ENCODE measurements around the gene PRICKLE2. TPM values are rescaled to one million over a fixed set of nuclear protein-coding genes. Genes with fewer than 3 reads are reported as not detected.
A peak's percentile ranks its signal among the peaks of the same experiment; 100 is the strongest.

The PRICKLE2 gene
- total and polyA plus RNA-seq, 2 experiments from 2014 or later, result 8.5 to 30.3 TPM

DNA sequence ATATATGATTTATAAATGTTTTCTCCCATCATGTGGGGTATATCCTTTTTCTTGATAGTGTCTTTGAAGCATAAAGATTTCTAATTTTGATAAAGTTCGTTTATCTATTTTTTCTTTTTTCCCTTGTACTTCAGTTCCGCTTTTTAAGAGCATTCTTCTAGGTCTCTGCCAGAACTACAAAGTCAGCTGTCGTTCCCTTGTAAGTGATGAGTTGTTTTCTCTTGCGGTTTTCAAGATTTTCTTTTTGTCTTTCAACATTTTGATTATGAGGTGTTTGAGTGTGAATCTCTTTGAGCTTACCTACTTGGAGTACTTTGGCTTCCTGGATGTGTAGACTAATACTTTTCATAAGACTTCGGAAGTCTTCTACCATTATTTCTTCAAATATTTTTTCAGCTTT lies 9.3 kb upstream of the PRICKLE2 start:
- Histone ChIP-seq H2AFZ (no peak overlapping the region), H4K20me1 (ENCODE audit: insufficient read depth, poor library complexity, severe bottlenecking) (no peaks in the 10 kb centered on the region)

DNA sequence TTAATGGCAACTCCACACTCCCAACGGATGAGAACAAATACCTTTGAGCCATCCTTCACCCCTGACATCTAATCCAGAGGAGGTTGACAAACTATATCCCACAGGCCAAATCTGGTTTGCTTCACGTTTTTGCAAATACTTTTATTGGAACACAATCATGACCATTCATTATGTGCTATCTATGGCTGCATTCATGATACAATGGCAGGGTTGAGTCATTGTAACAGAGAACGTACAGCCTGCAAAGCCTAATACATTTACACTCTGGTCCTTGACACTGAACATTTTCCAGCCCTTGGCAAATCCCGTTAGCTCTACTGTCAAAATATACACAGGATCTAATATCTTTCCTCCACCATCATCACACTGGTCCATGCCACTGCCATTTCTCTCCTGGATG lies 7.6 kb upstream of the PRICKLE2 start:
- H3K79me2 ChIP-seq, result peaks cover 25% of the 10 kb centered on the region

More for the DNA sequence above, 9.3 kb upstream of the PRICKLE2 start:
- no peak for DNase-seq (ENCODE audit: low spot score)
- H3K4me2 ChIP-seq, result no peak overlapping the region
- whole genome bisulfite sequencing (ENCODE audit: low lambda C conversion rate, missing lambda C conversion rate), result 86% methylated on average over 5 of the region's 5 CpGs
- no peak overlapping the region for H3K4me3 ChIP-seq
- H3K27ac ChIP-seq, result no peak overlapping the region
- H3K4me1 ChIP-seq (ENCODE audit: insufficient read depth), result peaks cover 10% of the 10 kb centered on the region
- peaks cover 16% of the 10 kb centered on the region for H3K79me2 ChIP-seq
- TF ChIP-seq EZH2phosphoT487 (IDR thresholded peaks at IDR 0.05; ENCODE audit: low read depth, severe bottlenecking, unreplicated experiment) (no peak), EZH2 (IDR thresholded peaks at IDR 0.05; ENCODE audit: borderline replicate concordance) (no peak)
- TF ChIP-seq, protein P1, sequence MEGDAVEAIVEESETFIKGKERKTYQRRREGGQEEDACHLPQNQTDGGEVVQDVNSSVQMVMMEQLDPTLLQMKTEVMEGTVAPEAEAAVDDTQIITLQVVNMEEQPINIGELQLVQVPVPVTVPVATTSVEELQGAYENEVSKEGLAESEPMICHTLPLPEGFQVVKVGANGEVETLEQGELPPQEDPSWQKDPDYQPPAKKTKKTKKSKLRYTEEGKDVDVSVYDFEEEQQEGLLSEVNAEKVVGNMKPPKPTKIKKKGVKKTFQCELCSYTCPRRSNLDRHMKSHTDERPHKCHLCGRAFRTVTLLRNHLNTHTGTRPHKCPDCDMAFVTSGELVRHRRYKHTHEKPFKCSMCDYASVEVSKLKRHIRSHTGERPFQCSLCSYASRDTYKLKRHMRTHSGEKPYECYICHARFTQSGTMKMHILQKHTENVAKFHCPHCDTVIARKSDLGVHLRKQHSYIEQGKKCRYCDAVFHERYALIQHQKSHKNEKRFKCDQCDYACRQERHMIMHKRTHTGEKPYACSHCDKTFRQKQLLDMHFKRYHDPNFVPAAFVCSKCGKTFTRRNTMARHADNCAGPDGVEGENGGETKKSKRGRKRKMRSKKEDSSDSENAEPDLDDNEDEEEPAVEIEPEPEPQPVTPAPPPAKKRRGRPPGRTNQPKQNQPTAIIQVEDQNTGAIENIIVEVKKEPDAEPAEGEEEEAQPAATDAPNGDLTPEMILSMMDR (IDR thresholded peaks at IDR 0.05; ENCODE audit: poor library complexity), result no peak
- no peaks in the 10 kb centered on the region for H3K9me3 ChIP-seq (ENCODE audit: low read depth)
- no peaks in the 10 kb centered on the region for H3K27me3 ChIP-seq
- H3K9me2 ChIP-seq (replicated peaks; ENCODE audit: insufficient read depth), result no peaks in the 10 kb centered on the region
- H3K36me3 ChIP-seq (replicated peaks; ENCODE audit: insufficient read depth, low read depth), result no peaks in the 10 kb centered on the region

DNA sequence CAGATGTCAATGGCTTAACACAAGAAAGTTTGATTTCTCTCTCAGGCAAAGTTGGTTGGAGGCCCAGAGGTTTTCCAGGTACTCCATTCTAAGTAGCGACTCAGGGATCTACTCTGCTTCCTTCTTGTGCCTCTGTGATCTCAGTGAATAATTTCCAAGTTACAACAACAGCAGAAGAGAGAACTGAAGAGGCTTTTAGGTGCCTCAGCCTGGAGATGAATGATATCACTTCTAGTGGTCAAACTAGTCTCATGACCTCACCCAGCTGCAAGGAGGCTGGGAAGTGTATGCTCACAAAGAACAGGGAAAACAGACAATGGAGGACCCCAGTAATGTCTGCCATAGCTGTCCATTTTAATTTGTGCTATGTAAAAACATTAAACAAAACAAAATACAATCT lies 4.6 kb upstream of the PRICKLE2 start:
- TF ChIP-seq, protein P1 (IDR thresholded peaks at IDR 0.05; ENCODE audit: poor library complexity), result no peak
- TF ChIP-seq EZH2 (IDR thresholded peaks at IDR 0.05; ENCODE audit: borderline replicate concordance) (no peak), EZH2phosphoT487 (IDR thresholded peaks at IDR 0.05; ENCODE audit: low read depth, severe bottlenecking, unreplicated experiment) (no peak)
- Histone ChIP-seq H3K9me3 (ENCODE audit: low read depth) (no peaks in the 10 kb centered on the region), H3K4me3 (no peak overlapping the region), H3K27me3 (no peaks in the 10 kb centered on the region), H3K4me2 (no peak overlapping the region), H3K27ac (peak overlapping the region; percentile 42), H3K36me3 (replicated peaks; ENCODE audit: insufficient read depth, low read depth) (no peaks in the 10 kb centered on the region), H3K4me1 (ENCODE audit: insufficient read depth) (no peaks in the 10 kb centered on the region), H2AFZ (no peak overlapping the region), H4K20me1 (ENCODE audit: insufficient read depth, poor library complexity, severe bottlenecking) (no peaks in the 10 kb centered on the region), H3K9me2 (replicated peaks; ENCODE audit: insufficient read depth) (no peaks in the 10 kb centered on the region), H3K79me2 (peaks cover 44% of the 10 kb centered on the region)
- DNase-seq (ENCODE audit: low spot score), result no peak
- 84% methylated on average over 1 of the region's 1 CpG for WGBS (ENCODE audit: low lambda C conversion rate, missing lambda C conversion rate)

More for the DNA sequence above, 7.6 kb upstream of the PRICKLE2 start:
- TF ChIP-seq, protein P1 (IDR thresholded peaks at IDR 0.05; ENCODE audit: poor library complexity), result no peak
- no peak for TF ChIP-seq EZH2 (IDR thresholded peaks at IDR 0.05; ENCODE audit: borderline replicate concordance)
- TF ChIP-seq EZH2phosphoT487 (IDR thresholded peaks at IDR 0.05; ENCODE audit: low read depth, severe bottlenecking, unreplicated experiment), result no peak
- Histone ChIP-seq H3K36me3 (replicated peaks; ENCODE audit: insufficient read depth, low read depth) (no peaks in the 10 kb centered on the region), H3K4me2 (no peak overlapping the region), H3K27me3 (no peaks in the 10 kb centered on the region), H3K27ac (no peak overlapping the region), H4K20me1 (ENCODE audit: insufficient read depth, poor library complexity, severe bottlenecking) (no peaks in the 10 kb centered on the region), H3K9me2 (replicated peaks; ENCODE audit: insufficient read depth) (no peaks in the 10 kb centered on the region), H3K9me3 (ENCODE audit: low read depth) (no peaks in the 10 kb centered on the region), H3K4me3 (no peak overlapping the region), H3K4me1 (ENCODE audit: insufficient read depth) (no peaks in the 10 kb centered on the region), H2AFZ (no peak overlapping the region)
- no peak for DNase-seq (ENCODE audit: low spot score)
- 84% methylated on average over 4 of the region's 4 CpGs for WGBS (ENCODE audit: low lambda C conversion rate, missing lambda C conversion rate)

DNA sequence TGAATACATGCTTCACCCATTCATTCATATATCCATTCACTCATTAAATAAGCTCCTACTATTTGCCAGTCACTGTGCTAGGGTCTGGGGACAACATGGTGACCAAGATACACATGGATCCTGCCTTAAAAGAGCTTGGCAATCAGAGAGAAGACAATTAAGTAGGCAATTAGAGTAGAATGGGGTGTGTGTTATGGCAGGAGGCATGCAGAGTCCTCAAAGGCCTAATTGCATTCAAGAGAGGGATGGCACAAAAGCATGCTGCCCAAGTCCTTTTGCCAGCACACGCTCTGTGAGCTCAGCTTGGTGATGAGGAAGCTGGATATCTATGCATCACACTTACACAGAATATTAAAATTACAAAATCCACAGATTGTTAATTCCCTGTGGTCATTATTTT lies 2.8 kb upstream of the PRICKLE2 start:
- Histone ChIP-seq H2AFZ (no peak overlapping the region), H3K27me3 (no peaks in the 10 kb centered on the region), H3K27ac (no peak overlapping the region), H3K9me2 (replicated peaks; ENCODE audit: insufficient read depth) (no peaks in the 10 kb centered on the region), H3K4me2 (no peak overlapping the region), H4K20me1 (ENCODE audit: insufficient read depth, poor library complexity, severe bottlenecking) (no peaks in the 10 kb centered on the region), H3K4me1 (ENCODE audit: insufficient read depth) (no peaks in the 10 kb centered on the region), H3K4me3 (no peak overlapping the region), H3K79me2 (peaks cover 54% of the 10 kb centered on the region), H3K9me3 (ENCODE audit: low read depth) (no peaks in the 10 kb centered on the region), H3K36me3 (replicated peaks; ENCODE audit: insufficient read depth, low read depth) (no peaks in the 10 kb centered on the region)
- WGBS (ENCODE audit: low lambda C conversion rate, missing lambda C conversion rate), result 100% methylated on average over 1 of the region's 1 CpG
- TF ChIP-seq EZH2 (IDR thresholded peaks at IDR 0.05; ENCODE audit: borderline replicate concordance) (no peak), EZH2phosphoT487 (IDR thresholded peaks at IDR 0.05; ENCODE audit: low read depth, severe bottlenecking, unreplicated experiment) (no peak)
- TF ChIP-seq, protein P1 (IDR thresholded peaks at IDR 0.05; ENCODE audit: poor library complexity), result no peak
- no peak for DNase-seq (ENCODE audit: low spot score)

All from hepatocyte (in vitro differentiated cells).